NOMO-1 (cell line): ENCODE data around the gene SNRNP70.
A peak's percentile ranks its signal among the peaks of the same experiment; 100 is the strongest.
"Not testable (repeated sequence)": the region's sequence is repeated elsewhere in the genome, so short reads cannot be mapped to it uniquely, and the experiment has no call there.

ENCODE experiments used
- DNase-seq, 2 experiments: peaks; one replicate each; lab custom pipeline; 2025; ENCODE audit not compliant: unreplicated experiment in 2 of 2; lab: John Stamatoyannopoulos, UW

SNRNP70 gene

GRCh38 chr19:49064029-49064629 is 21.1 kb upstream of the SNRNP70 start:
- no peak for DNase-seq

GRCh38 chr19:49064768-49065611 is 20.3 kb upstream of the SNRNP70 start, which contains the start of gene NTF4:
TSS of gene NTF4 (minus strand) at chr19:49064818. CDS start at chr19:49061997, 2,821 bp downstream.
- DNase-seq, result no peak

GRCh38 chr19:49065905-49066512 is 19.2 kb upstream of the SNRNP70 start:
- DNase-seq, result no peak

GRCh38 chr19:49067554-49067953 is 17.7 kb upstream of the SNRNP70 start:
- DNase-seq, result no peak

- no peak for DNase-seq
Measured at GRCh38 chr19:49069026-49069425, 16.2 kb upstream of the SNRNP70 start.

GRCh38 chr19:49070416-49070815 is 14.8 kb upstream of the SNRNP70 start:
- no peak for DNase-seq

- DNase-seq, result no peak
Measured at GRCh38 chr19:49071860-49072547, 13.2 kb upstream of the SNRNP70 start.

GRCh38 chr19:49073514-49074378 is 11.5 kb upstream of the SNRNP70 start:
- DNase-seq, result peak; percentile 15 to 30

GRCh38 chr19:49074869-49075268 is 10.4 kb upstream of the SNRNP70 start:
- not testable (repeated sequence) for DNase-seq

GRCh38 chr19:49080392-49080791 is 4.9 kb upstream of the SNRNP70 start:
- DNase-seq, result no peak

- no peak for DNase-seq
Measured at GRCh38 chr19:49081273-49081672, 4.0 kb upstream of the SNRNP70 start.

- DNase-seq, result no peak
Measured at GRCh38 chr19:49084206-49085019, 838 bp upstream of the SNRNP70 start.

GRCh38 chr19:49085868-49086232 is 599 bp downstream of the SNRNP70 start:
- DNase-seq, result no peak

- no peak for DNase-seq
Measured at GRCh38 chr19:49086296-49086695, 1.0 kb downstream of the SNRNP70 start.

GRCh38 chr19:49091391-49092038 is 6.3 kb downstream of the SNRNP70 start:
- DNase-seq, result no peak

- no peak for DNase-seq
Measured at GRCh38 chr19:49092686-49093085, 7.4 kb downstream of the SNRNP70 start.

- DNase-seq, result no peak
Measured at GRCh38 chr19:49094505-49095482, 9.5 kb downstream of the SNRNP70 start.
